ENCODE results near the gene CRIM1.

Gene CRIM1

DNA sequence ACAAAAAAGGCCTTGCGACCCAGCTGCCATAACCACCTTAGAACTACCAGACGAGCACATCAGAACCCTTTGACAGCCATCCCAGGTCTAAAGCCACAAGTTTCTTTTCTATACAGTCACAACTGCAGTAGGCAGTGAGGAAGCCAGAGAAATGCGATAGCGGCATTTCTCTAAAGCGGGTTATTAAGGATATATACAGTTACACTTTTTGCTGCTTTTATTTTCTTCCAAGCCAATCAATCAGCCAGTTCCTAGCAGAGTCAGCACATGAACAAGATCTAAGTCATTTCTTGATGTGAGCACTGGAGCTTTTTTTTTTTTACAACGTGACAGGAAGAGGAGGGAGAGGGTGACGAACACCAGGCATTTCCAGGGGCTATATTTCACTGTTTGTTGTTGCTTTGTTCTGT is 193.6 kb downstream of the CRIM1 start:
- Histone ChIP-seq H3K27ac (no peak overlapping the region), H3K4me3 (ENCODE audit: low read depth, low read length) (no peak overlapping the region), H3K9me3 (ENCODE audit: severe bottlenecking) (no peaks in the 10 kb centered on the region), H3K27me3 (ENCODE audit: insufficient read depth, low read depth, severe bottlenecking) (no peaks in the 10 kb centered on the region), H3K36me3 (peaks cover 17% of the 10 kb centered on the region)
- TF ChIP-seq CTCF (IDR thresholded peaks at IDR 0.05; ENCODE audit: low read depth, low read length): no peak
- DNase-seq: no peak

DNA sequence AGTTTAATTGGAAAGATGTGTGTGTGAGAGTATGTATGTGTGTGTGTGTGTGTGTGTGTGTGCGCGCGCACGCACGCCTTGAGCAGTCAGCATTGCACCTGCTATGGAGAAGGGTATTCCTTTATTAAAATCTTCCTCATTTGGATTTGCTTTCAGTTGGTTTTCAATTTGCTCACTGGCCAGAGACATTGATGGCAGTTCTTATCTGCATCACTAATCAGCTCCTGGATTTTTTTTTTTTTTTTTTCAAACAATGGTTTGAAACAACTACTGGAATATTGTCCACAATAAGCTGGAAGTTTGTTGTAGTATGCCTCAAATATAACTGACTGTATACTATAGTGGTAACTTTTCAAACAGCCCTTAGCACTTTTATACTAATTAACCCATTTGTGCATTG is 194.4 kb downstream of the CRIM1 start:
- no peak for DNase-seq
- H3K36me3 ChIP-seq: peaks cover 17% of the 10 kb centered on the region

GRCh38 chr2:36553683-36554082 is 198.1 kb downstream of the CRIM1 start:
- H3K27ac ChIP-seq: no peak overlapping the region
- no peak overlapping the region for H3K4me3 ChIP-seq (ENCODE audit: low read depth, low read length)
- DNase-seq: no peak
- H3K36me3 ChIP-seq: peaks cover 12% of the 10 kb centered on the region
- H3K9me3 ChIP-seq (ENCODE audit: severe bottlenecking): no peaks in the 10 kb centered on the region
- H3K27me3 ChIP-seq (ENCODE audit: insufficient read depth, low read depth, severe bottlenecking): no peaks in the 10 kb centered on the region
- TF ChIP-seq CTCF (IDR thresholded peaks at IDR 0.05; ENCODE audit: low read depth, low read length): no peak

More for the DNA sequence above, 194.4 kb downstream of the CRIM1 start:
- TF ChIP-seq CTCF (IDR thresholded peaks at IDR 0.05; ENCODE audit: low read depth, low read length): no peak
- Histone ChIP-seq H3K27me3 (ENCODE audit: insufficient read depth, low read depth, severe bottlenecking) (no peaks in the 10 kb centered on the region), H3K27ac (no peak overlapping the region), H3K9me3 (ENCODE audit: severe bottlenecking) (no peaks in the 10 kb centered on the region), H3K4me3 (ENCODE audit: low read depth, low read length) (no peak overlapping the region)

DNA sequence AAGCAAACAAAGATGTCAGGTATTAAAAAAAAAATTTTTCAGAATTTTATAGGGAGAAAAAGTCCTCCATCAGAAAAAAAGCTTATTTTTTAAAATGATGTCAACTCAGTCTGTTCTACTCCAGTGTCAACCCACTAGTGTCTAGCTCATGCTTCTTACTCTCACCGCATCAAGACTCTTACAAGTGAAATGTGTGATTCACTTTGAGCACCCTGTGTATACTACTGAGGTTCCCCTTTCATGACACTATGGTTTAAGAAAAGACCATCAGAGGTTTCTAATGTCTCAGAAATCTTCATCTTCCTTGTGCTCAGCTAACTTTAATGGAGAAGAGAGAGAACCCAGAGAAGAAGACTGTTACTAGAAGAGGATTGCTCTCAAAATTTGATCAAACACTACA is 199.0 kb downstream of the CRIM1 start:
- no peaks in the 10 kb centered on the region for H3K9me3 ChIP-seq (ENCODE audit: severe bottlenecking)
- DNase-seq: no peak

GRCh38 chr2:36555789-36556188 is 200.2 kb downstream of the CRIM1 start:
- H3K4me3 ChIP-seq (ENCODE audit: low read depth, low read length): no peak overlapping the region
- peaks cover 12% of the 10 kb centered on the region for H3K36me3 ChIP-seq
- H3K9me3 ChIP-seq (ENCODE audit: severe bottlenecking): no peaks in the 10 kb centered on the region
- no peaks in the 10 kb centered on the region for H3K27me3 ChIP-seq (ENCODE audit: insufficient read depth, low read depth, severe bottlenecking)
- DNase-seq: no peak
- TF ChIP-seq CTCF (IDR thresholded peaks at IDR 0.05; ENCODE audit: low read depth, low read length): no peak
- H3K27ac ChIP-seq: no peak overlapping the region

More for the DNA sequence above, 199.0 kb downstream of the CRIM1 start:
- Histone ChIP-seq H3K27me3 (ENCODE audit: insufficient read depth, low read depth, severe bottlenecking) (no peaks in the 10 kb centered on the region), H3K36me3 (peaks cover 12% of the 10 kb centered on the region), H3K27ac (no peak overlapping the region), H3K4me3 (ENCODE audit: low read depth, low read length) (no peak overlapping the region)
- no peak for TF ChIP-seq CTCF (IDR thresholded peaks at IDR 0.05; ENCODE audit: low read depth, low read length)

- Histone ChIP-seq H3K27me3 (ENCODE audit: insufficient read depth, low read depth, severe bottlenecking) (no peaks in the 10 kb centered on the region), H3K36me3 (peaks cover 4% of the 10 kb centered on the region), H3K4me3 (ENCODE audit: low read depth, low read length) (no peak overlapping the region), H3K27ac (no peak overlapping the region), H3K9me3 (ENCODE audit: severe bottlenecking) (no peaks in the 10 kb centered on the region)
- TF ChIP-seq CTCF (IDR thresholded peaks at IDR 0.05; ENCODE audit: low read depth, low read length): no peak
- no peak for DNase-seq
Observed at GRCh38 chr2:36556842-36557241, 201.3 kb downstream of the CRIM1 start.
